GM18517 (cell line): ENCODE results near the gene PLXND1.

ENCODE experiments used
- ATAC-seq: cut with Tn5 transposase; IDR thresholded peaks from one replicate; pipeline ENCODE4 v1.9.1; 2021; ENCODE audit warnings: mild to moderate bottlenecking, moderate library complexity; ENCODE audit not compliant: unreplicated experiment

The PLXND1 gene

GRCh38 chr3:129513705-129514104 is 92.8 kb downstream of the PLXND1 start:
- ATAC-seq: no peak

- no peak for ATAC-seq
These were observed 93.9 kb downstream of the PLXND1 start for GRCh38 chr3:129512595-129512994.

- ATAC-seq: no peak
These were observed 99.2 kb downstream of the PLXND1 start for GRCh38 chr3:129507181-129507831.

GRCh38 chr3:129506231-129506742 is 100.2 kb downstream of the PLXND1 start:
- ATAC-seq: no peak

- ATAC-seq: no peak
These were observed 101.1 kb downstream of the PLXND1 start for GRCh38 chr3:129505341-129505740.
